Karpas-422 (cell line): Measurements from ENCODE around the gene RHOBTB1. TPM values are rescaled to one million over a fixed set of nuclear protein-coding genes. Genes with fewer than 3 reads are reported as not detected.
"Not testable (repeated sequence)": the region's sequence is repeated elsewhere in the genome, so short reads cannot be mapped to it uniquely, and the experiment has no call there.

Experiments
- DNase-seq: peaks from one replicate; pipeline ENCODE4 v3.0.0-alpha.2; 2015
- H2AFZ ChIP-seq: fragments of 200-600 bp; sonication (generic); 2 replicates; pipeline ENCODE4 v1.6.1; 2014; ENCODE audit warnings: antibody characterized with exemption, low read length, mixed read lengths
- H3K27ac ChIP-seq: fragments of 200-600 bp; sonication (generic); 2 replicates; pipeline ENCODE4 v1.5.1; 2014; ENCODE audit warnings: mild to moderate bottlenecking, low read length, moderate library complexity
- H3K27me3 ChIP-seq: fragments of 200-600 bp; sonication (generic); 2 replicates; pipeline ENCODE4 v1.6.1; 2014; ENCODE audit warnings: low read length, mixed read lengths
- H3K36me3 ChIP-seq: fragments of 200-600 bp; sonication (generic); 2 replicates; pipeline ENCODE4 v1.6.1; 2014; ENCODE audit warnings: low read length, mixed read lengths; ENCODE audit not compliant: insufficient read depth
- H3K4me1 ChIP-seq: fragments of 200-600 bp; sonication (generic); 2 replicates; pipeline ENCODE4 v1.6.1; 2014; ENCODE audit warnings: mild to moderate bottlenecking, low read length, mixed read lengths
- H3K4me2 ChIP-seq: fragments of 200-600 bp; sonication (generic); 2 replicates; pipeline ENCODE4 v1.6.1; 2014; ENCODE audit warnings: low read length, low read depth, mild to moderate bottlenecking; ENCODE audit not compliant: poor library complexity, severe bottlenecking
- H3K4me3 ChIP-seq: fragments of 200-600 bp; sonication (generic); 2 replicates; pipeline ENCODE4 v1.5.1; 2014; ENCODE audit warnings: mild to moderate bottlenecking, antibody characterized with exemption, low read length, mixed read lengths
- H3K79me2 ChIP-seq: fragments of 200-600 bp; sonication (generic); 2 replicates; pipeline ENCODE4 v1.6.1; 2014; ENCODE audit warnings: mild to moderate bottlenecking, low read length, mixed read lengths
- H3K9ac ChIP-seq: fragments of 200-600 bp; sonication (generic); 2 replicates; pipeline ENCODE4 v1.6.0; 2014; ENCODE audit warnings: low read length
- H3K9me2 ChIP-seq: fragments of 200-600 bp; sonication (generic), shearing (Covaris generic); replicated peaks from 2 replicates; pipeline ENCODE4 v1.6.0; 2014; ENCODE audit warnings: mild to moderate bottlenecking, low read length, moderate library complexity; ENCODE audit not compliant: insufficient read depth
- H3K9me3 ChIP-seq: fragments of 300-700, 200-600 bp; sonication (generic); 2 replicates; pipeline ENCODE4 v1.6.1; 2014; ENCODE audit warnings: low read length, mixed read lengths
- H4K20me1 ChIP-seq: fragments of 200-600 bp; sonication (generic); 2 replicates; pipeline ENCODE4 v1.6.1; 2014; ENCODE audit warnings: mild to moderate bottlenecking, antibody characterized with exemption, low read length, low read depth; ENCODE audit not compliant: insufficient read depth
- total RNA-seq: library from RNA; depleted of rRNA; stranded (reverse); fragments of >200 nt; shearing (Covaris generic); gene quantifications from 2 replicates; pipeline ENCODE4 v1.2.3, GENCODE V29; 2014; ENCODE audit warnings: low replicate concordance

The RHOBTB1 gene
- total RNA-seq, 1 experiment from 2014 or later: not detected

- no peak overlapping the region for H3K4me2 ChIP-seq
- H3K9me3 ChIP-seq: no peaks in the 10 kb centered on the region
- H3K27me3 ChIP-seq: no peaks in the 10 kb centered on the region
- no peaks in the 10 kb centered on the region for H3K9me2 ChIP-seq
- DNase-seq: no peak
- H3K27ac ChIP-seq: no peak overlapping the region
- H3K4me1 ChIP-seq: no peaks in the 10 kb centered on the region
- H3K4me3 ChIP-seq: no peak overlapping the region
- no peak overlapping the region for H3K9ac ChIP-seq
- no peaks in the 10 kb centered on the region for H4K20me1 ChIP-seq
- no peaks in the 10 kb centered on the region for H3K36me3 ChIP-seq
- no peaks in the 10 kb centered on the region for H3K79me2 ChIP-seq
- H2AFZ ChIP-seq: no peak overlapping the region
Observed at GRCh38 chr10:60834401-60834800, 109.6 kb downstream of the RHOBTB1 start.

GRCh38 chr10:60832136-60832535 lies 111.8 kb downstream of the RHOBTB1 start:
- H3K4me3 ChIP-seq, H3K36me3 ChIP-seq, H3K27ac ChIP-seq, H3K27me3 ChIP-seq, H3K79me2 ChIP-seq, H4K20me1 ChIP-seq, H3K9ac ChIP-seq, DNase-seq, H3K9me3 ChIP-seq, H2AFZ ChIP-seq, H3K4me1 ChIP-seq, H3K4me2 ChIP-seq, H3K9me2 ChIP-seq: not testable (repeated sequence)

DNA sequence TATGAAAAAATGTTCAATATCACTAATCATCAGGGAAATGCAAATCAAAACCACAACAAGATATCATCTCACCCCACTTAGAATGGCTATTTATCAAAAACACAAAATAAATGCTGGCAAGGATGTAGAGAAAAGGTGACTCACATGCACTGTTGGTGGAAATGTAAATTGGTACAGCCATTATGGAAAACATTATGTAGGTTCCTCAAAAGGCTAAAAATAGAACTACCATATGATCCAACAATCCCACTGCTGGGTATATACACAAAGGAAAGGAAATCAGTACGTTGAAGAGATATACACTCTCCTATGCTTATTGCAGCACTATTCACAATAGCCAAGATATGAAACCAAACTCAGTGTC lies 115.5 kb downstream of the RHOBTB1 start:
- no peak for DNase-seq
- H3K27me3 ChIP-seq: no peaks in the 10 kb centered on the region
- H3K27ac ChIP-seq: no peak overlapping the region
- no peak overlapping the region for H3K4me3 ChIP-seq
- no peaks in the 10 kb centered on the region for H3K36me3 ChIP-seq
- no peaks in the 10 kb centered on the region for H3K9me2 ChIP-seq
- no peak overlapping the region for H2AFZ ChIP-seq
- H3K4me1 ChIP-seq: no peaks in the 10 kb centered on the region
- no peaks in the 10 kb centered on the region for H3K79me2 ChIP-seq
- H3K4me2 ChIP-seq: no peak overlapping the region
- no peaks in the 10 kb centered on the region for H3K9me3 ChIP-seq
- H3K9ac ChIP-seq: no peak overlapping the region
- H4K20me1 ChIP-seq: no peaks in the 10 kb centered on the region

DNA sequence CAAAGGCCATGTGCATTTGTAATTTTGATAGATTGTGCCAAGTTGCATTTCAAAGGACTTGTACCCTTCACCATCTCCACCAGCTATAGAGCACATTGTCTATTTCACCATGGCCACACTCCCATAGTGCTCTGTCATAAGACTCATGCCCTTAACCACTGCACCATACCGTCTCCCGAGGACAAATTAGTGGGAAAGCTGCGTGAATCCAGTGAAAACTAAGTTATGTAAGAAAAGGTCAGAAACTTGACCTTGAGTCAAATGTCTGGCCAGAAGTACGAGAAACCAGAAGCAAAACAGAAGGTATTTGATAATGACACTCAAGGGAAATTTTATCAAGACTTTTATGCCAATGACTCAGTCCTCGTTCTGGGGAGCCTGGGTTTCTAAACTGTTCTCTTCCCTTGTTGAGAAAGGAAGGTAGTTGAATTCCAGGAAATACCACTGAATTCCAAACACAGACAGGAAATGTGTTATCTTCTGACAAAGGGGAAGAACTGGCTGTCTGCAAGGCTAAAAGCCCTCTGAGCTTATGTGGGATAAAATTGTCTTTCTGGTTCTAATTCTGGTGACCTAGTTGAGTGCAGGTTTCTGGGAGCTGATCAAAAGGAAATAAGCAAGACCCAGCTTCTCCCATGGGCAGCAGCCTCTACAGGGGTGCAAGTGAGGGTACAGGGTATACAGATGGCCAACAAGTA lies 116.0 kb downstream of the RHOBTB1 start:
- Histone ChIP-seq H3K79me2 (no peaks in the 10 kb centered on the region), H3K9me2 (no peaks in the 10 kb centered on the region), H2AFZ (no peak overlapping the region), H4K20me1 (no peaks in the 10 kb centered on the region), H3K27ac (no peak overlapping the region), H3K27me3 (no peaks in the 10 kb centered on the region), H3K36me3 (no peaks in the 10 kb centered on the region), H3K9ac (no peak overlapping the region), H3K4me3 (no peak overlapping the region), H3K9me3 (no peaks in the 10 kb centered on the region), H3K4me2 (no peak overlapping the region), H3K4me1 (no peaks in the 10 kb centered on the region)
- no peak for DNase-seq

DNA sequence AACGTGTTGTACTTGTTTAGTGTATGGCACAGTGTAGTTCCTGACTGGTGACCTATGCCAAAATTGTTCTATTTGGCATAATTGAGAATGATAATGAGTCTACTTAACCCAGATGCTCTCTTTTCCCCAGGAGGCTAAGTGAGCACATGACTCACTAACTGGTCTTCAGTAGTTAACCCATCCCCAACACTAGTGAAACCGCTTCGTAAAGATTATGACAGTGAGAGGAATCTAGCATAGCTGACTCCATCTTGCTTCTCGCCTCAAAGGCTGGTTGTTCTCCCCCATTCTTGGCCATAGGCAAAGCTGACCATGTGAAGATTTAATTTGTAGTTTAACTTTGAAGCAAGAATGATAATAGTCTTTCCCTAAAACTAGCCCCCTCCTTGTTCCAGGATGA lies 118.5 kb downstream of the RHOBTB1 start:
- Histone ChIP-seq H3K4me3 (no peak overlapping the region), H3K4me1 (no peaks in the 10 kb centered on the region), H3K79me2 (no peaks in the 10 kb centered on the region), H3K36me3 (no peaks in the 10 kb centered on the region), H2AFZ (no peak overlapping the region), H3K27ac (no peak overlapping the region), H3K9me2 (no peaks in the 10 kb centered on the region), H3K27me3 (no peaks in the 10 kb centered on the region), H3K4me2 (no peak overlapping the region), H3K9me3 (no peaks in the 10 kb centered on the region), H3K9ac (no peak overlapping the region), H4K20me1 (no peaks in the 10 kb centered on the region)
- DNase-seq: no peak

DNA sequence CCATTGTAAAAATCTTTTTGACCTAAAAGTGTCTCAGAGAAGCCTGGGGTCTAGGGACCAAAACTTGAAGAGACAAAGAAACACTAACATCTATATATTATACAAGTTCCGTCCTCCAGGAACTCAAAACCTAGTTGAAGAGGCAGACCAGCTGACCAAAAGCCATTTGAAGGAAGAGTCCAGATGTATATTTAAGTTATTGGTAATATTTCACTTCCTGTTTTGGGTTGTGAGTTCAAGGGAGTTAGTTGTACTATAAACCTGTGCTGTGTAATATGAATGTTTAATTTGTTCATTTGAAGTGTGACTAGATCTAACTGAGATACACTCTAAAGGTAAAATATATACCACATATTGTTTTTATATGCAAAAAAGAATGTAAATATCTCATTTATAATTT lies 120.7 kb downstream of the RHOBTB1 start:
- H3K9me2 ChIP-seq: no peaks in the 10 kb centered on the region
- H3K27me3 ChIP-seq: no peaks in the 10 kb centered on the region
- no peaks in the 10 kb centered on the region for H4K20me1 ChIP-seq
- no peaks in the 10 kb centered on the region for H3K79me2 ChIP-seq
- H3K27ac ChIP-seq: no peak overlapping the region
- no peak for DNase-seq
- H3K9ac ChIP-seq: no peak overlapping the region
- no peaks in the 10 kb centered on the region for H3K36me3 ChIP-seq
- H3K4me2 ChIP-seq: no peak overlapping the region
- no peak overlapping the region for H3K4me3 ChIP-seq
- H3K4me1 ChIP-seq: no peaks in the 10 kb centered on the region
- H2AFZ ChIP-seq: no peak overlapping the region
- no peaks in the 10 kb centered on the region for H3K9me3 ChIP-seq

DNA sequence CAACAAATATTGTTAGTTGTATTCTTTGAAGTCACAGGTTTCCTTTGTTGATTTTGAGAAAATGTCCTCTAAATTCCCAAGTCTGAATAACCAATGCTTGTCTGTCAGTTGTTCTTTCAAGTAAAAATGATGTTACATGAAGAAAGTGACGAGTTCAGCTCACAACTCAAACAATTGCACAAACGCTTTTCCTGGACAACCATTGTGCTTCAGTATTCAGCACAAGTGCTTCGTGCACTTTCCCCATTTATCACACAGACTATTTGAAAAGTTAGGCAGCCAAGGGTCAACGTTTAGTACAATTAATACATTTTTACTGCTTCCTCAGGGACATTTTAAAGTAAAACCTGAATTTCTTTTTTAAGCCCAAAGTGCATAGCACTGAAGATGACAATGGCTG lies 121.2 kb downstream of the RHOBTB1 start:
- no peak overlapping the region for H2AFZ ChIP-seq
- no peak overlapping the region for H3K4me3 ChIP-seq
- no peaks in the 10 kb centered on the region for H3K9me2 ChIP-seq
- no peak overlapping the region for H3K27ac ChIP-seq
- H3K27me3 ChIP-seq: no peaks in the 10 kb centered on the region
- no peak overlapping the region for H3K4me2 ChIP-seq
- no peaks in the 10 kb centered on the region for H3K79me2 ChIP-seq
- H3K36me3 ChIP-seq: no peaks in the 10 kb centered on the region
- no peaks in the 10 kb centered on the region for H3K9me3 ChIP-seq
- no peaks in the 10 kb centered on the region for H3K4me1 ChIP-seq
- H4K20me1 ChIP-seq: no peaks in the 10 kb centered on the region
- H3K9ac ChIP-seq: no peak overlapping the region
- no peak for DNase-seq

GRCh38 chr10:60821656-60822055 lies 122.3 kb downstream of the RHOBTB1 start:
- no peak overlapping the region for H3K4me2 ChIP-seq
- peaks cover 4% of the 10 kb centered on the region for H3K4me1 ChIP-seq
- H3K9me3 ChIP-seq: no peaks in the 10 kb centered on the region
- H3K27me3 ChIP-seq: no peaks in the 10 kb centered on the region
- H3K9me2 ChIP-seq: no peaks in the 10 kb centered on the region
- H3K4me3 ChIP-seq: no peak overlapping the region
- no peak for DNase-seq
- H4K20me1 ChIP-seq: no peaks in the 10 kb centered on the region
- no peaks in the 10 kb centered on the region for H3K36me3 ChIP-seq
- H2AFZ ChIP-seq: no peak overlapping the region
- no peak overlapping the region for H3K9ac ChIP-seq
- H3K79me2 ChIP-seq: no peaks in the 10 kb centered on the region
- H3K27ac ChIP-seq: no peak overlapping the region
